WTC11 (cell line): ENCODE results near the gene SPDYE16.
"Not testable (repeated sequence)": the region's sequence is repeated elsewhere in the genome, so short reads cannot be mapped to it uniquely, and the experiment has no call there.

Experiments used
- TF ChIP-seq, protein P1 (sequence below): fragments of 200-600 bp; IDR thresholded peaks from 2 replicates; pipeline ENCODE4 v1.8.0; 2022; ENCODE audit warnings: antibody characterized with exemption
- TF ChIP-seq, protein P2 (sequence below): sonication (generic); formaldehyde crosslinking; IDR thresholded peaks from 2 replicates; pipeline ENCODE4 v1.8.1; 2023; ENCODE audit warnings: mild to moderate bottlenecking, moderate library complexity, missing genetic modification reagents
- TF ChIP-seq, protein P3 (sequence below): sonication (generic); formaldehyde crosslinking; IDR thresholded peaks from 2 replicates; pipeline ENCODE4 v1.8.0; 2022; ENCODE audit warnings: mild to moderate bottlenecking, missing genetic modification reagents

DNA sequence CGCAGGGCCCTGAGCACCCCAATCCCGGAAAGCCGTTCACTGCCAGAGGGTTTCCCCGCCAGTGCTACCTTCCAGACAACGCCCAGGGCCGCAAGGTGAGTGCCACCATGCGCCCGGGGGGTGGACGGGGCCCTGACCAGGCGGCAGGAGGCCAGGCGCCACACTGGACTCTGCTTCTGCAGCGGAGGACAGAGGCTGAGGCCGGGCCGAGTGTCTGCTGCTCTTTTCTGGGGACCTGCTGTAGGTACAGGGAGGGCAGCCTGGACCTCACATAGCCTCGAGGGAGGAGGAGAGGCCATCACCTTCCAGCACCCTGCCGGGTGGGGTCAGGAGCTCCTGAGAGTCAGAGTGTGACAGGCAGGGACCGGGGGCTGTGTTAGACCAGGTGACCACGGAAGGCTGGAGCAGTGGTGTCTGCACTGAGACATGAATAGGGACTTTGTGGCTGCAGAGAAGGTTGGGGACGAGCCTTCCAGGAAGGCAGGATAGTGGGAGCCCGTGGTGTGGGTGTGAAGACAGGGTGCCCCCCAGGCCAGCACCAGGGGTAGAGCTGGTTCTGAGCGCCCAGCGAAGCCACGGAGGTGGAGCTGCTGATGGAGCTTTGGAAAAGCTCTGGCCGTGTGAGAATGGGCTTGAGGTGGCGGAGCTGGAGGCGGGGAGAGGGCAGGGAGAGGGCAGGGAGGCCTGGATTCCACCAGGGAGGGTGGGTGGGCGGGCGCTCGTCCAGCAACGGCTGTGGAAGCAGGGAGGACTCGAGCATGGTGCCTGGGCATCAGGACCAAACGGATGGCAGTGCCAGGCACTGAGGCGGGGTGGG, 38.5 kb downstream of the SPDYE16 start:
- TF ChIP-seq, protein P1, sequence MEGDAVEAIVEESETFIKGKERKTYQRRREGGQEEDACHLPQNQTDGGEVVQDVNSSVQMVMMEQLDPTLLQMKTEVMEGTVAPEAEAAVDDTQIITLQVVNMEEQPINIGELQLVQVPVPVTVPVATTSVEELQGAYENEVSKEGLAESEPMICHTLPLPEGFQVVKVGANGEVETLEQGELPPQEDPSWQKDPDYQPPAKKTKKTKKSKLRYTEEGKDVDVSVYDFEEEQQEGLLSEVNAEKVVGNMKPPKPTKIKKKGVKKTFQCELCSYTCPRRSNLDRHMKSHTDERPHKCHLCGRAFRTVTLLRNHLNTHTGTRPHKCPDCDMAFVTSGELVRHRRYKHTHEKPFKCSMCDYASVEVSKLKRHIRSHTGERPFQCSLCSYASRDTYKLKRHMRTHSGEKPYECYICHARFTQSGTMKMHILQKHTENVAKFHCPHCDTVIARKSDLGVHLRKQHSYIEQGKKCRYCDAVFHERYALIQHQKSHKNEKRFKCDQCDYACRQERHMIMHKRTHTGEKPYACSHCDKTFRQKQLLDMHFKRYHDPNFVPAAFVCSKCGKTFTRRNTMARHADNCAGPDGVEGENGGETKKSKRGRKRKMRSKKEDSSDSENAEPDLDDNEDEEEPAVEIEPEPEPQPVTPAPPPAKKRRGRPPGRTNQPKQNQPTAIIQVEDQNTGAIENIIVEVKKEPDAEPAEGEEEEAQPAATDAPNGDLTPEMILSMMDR: not testable (repeated sequence)
- TF ChIP-seq, protein P2, sequence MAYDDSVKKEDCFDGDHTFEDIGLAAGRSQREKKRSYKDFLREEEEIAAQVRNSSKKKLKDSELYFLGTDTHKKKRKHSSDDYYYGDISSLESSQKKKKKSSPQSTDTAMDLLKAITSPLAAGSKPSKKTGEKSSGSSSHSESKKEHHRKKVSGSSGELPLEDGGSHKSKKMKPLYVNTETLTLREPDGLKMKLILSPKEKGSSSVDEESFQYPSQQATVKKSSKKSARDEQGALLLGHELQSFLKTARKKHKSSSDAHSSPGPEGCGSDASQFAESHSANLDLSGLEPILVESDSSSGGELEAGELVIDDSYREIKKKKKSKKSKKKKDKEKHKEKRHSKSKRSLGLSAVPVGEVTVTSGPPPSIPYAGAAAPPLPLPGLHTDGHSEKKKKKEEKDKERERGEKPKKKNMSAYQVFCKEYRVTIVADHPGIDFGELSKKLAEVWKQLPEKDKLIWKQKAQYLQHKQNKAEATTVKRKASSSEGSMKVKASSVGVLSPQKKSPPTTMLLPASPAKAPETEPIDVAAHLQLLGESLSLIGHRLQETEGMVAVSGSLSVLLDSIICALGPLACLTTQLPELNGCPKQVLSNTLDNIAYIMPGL (CRISPR knock-in tag): not testable (repeated sequence)
- TF ChIP-seq, protein P3, sequence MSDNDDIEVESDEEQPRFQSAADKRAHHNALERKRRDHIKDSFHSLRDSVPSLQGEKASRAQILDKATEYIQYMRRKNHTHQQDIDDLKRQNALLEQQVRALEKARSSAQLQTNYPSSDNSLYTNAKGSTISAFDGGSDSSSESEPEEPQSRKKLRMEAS (CRISPR knock-in tag): not testable (repeated sequence)
